WTC11 (cell line): ENCODE measurements around the gene HOXD13. TPM values are rescaled to one million over a fixed set of nuclear protein-coding genes. Genes with fewer than 3 reads are reported as not detected.

Experiments used
- ATAC-seq: fragments of 200-7000 bp; cut with Tn5 transposase; 2 replicates; pipeline ENCODE4 v1.10.0; 2021; ENCODE audit warnings: mild to moderate bottlenecking, moderate library complexity
- CTCF ChIA-PET: fragments of 300-600 bp; sonication (Branson Sonifier 250); formaldehyde crosslinking; loops from one replicate; lab custom pipeline; 2021; ENCODE audit warnings: antibody characterized with exemption; lab: Charles Lee
- POLR2A ChIA-PET: fragments of 350-600 bp; sonication (Branson Sonifier 250); formaldehyde crosslinking; loops from one replicate; lab custom pipeline; 2021; ENCODE audit warnings: antibody characterized with exemption; lab: Charles Lee
- DNase-seq: peaks from one replicate; pipeline ENCODE4 v3.0.0; 2021; ENCODE audit warnings: low spot score
- H3K27ac Mint-ChIP-seq: 2 replicates; pipeline ENCODE4 v1.8.0; 2021; ENCODE audit warnings: mixed read lengths
- H3K27me3 Mint-ChIP-seq: 2 replicates; pipeline ENCODE4 v1.8.0; 2021; ENCODE audit warnings: low read depth, mild to moderate bottlenecking, moderate library complexity, mixed read lengths
- H3K36me3 Mint-ChIP-seq: 2 replicates; pipeline ENCODE4 v1.8.0; 2021; ENCODE audit warnings: mixed read lengths
- H3K4me1 Mint-ChIP-seq: 2 replicates; pipeline ENCODE4 v1.8.0; 2022; ENCODE audit warnings: mixed read lengths
- H3K4me3 Mint-ChIP-seq: 2 replicates; pipeline ENCODE4 v1.8.0; 2021; ENCODE audit warnings: mild to moderate bottlenecking, moderate library complexity, mixed read lengths
- H3K9me3 Mint-ChIP-seq: 2 replicates; pipeline ENCODE4 v1.8.0; 2021; ENCODE audit warnings: mixed read lengths
- ARID4B ChIP-seq: sonication (generic); formaldehyde crosslinking; IDR thresholded peaks from 2 replicates; pipeline ENCODE4 v1.8.0; 2023; ENCODE audit warnings: missing genetic modification reagents, mild to moderate bottlenecking, borderline replicate concordance
- ATF3 ChIP-seq: sonication (generic); formaldehyde crosslinking; conservative IDR thresholded peaks from 2 replicates; pipeline ENCODE4 v1.8.1; 2022; ENCODE audit warnings: mild to moderate bottlenecking, missing genetic modification reagents
- ELF4 ChIP-seq: sonication (generic); formaldehyde crosslinking; IDR thresholded peaks from 2 replicates; pipeline ENCODE4 v1.8.1; 2022; ENCODE audit warnings: low read depth, mild to moderate bottlenecking, moderate library complexity, missing genetic modification reagents
- NFE2L1 ChIP-seq: sonication (generic); formaldehyde crosslinking; IDR thresholded peaks from 2 replicates; pipeline ENCODE4 v1.8.1; 2023; ENCODE audit warnings: missing genetic modification reagents
- SMAD4 ChIP-seq: sonication (generic); formaldehyde crosslinking; IDR thresholded peaks from 2 replicates; pipeline ENCODE4 v1.8.0; 2022; ENCODE audit warnings: mild to moderate bottlenecking, missing genetic modification reagents
- TP53 ChIP-seq: sonication (generic); formaldehyde crosslinking; IDR thresholded peaks from 2 replicates; pipeline ENCODE4 v1.8.1; 2023; ENCODE audit warnings: mild to moderate bottlenecking, missing genetic modification reagents
- ZNF263 ChIP-seq: sonication (generic); formaldehyde crosslinking; IDR thresholded peaks from 2 replicates; pipeline ENCODE4 v1.8.1; 2022; ENCODE audit warnings: low read depth, mild to moderate bottlenecking, moderate library complexity, missing genetic modification reagents
- ZNF281 ChIP-seq: sonication (generic); formaldehyde crosslinking; IDR thresholded peaks from 2 replicates; pipeline ENCODE4 v1.8.0; 2023; ENCODE audit warnings: mild to moderate bottlenecking, missing genetic modification reagents
- ZSCAN18 ChIP-seq: fragments of 250-450 bp; sonication (Bioruptor Pico); IDR thresholded peaks from 2 replicates; pipeline ENCODE4 v2.1.2; 2022; ENCODE audit warnings: mild to moderate bottlenecking, moderate library complexity
- total RNA-seq: library from RNA; stranded (reverse); gene quantifications from 3 replicates; pipeline ENCODE4 v1.2.3, GENCODE V29; 2021
- TF ChIP-seq, protein P1 (sequence below): fragments of 250-450 bp; sonication (Bioruptor Pico); IDR thresholded peaks from 2 replicates; pipeline ENCODE4 v1.9.0; 2021; ENCODE audit warnings: mild to moderate bottlenecking, borderline replicate concordance
- TF ChIP-seq, protein P2 (sequence below): sonication (generic); formaldehyde crosslinking; IDR thresholded peaks from 2 replicates; pipeline ENCODE4 v1.8.1; 2023; ENCODE audit warnings: mild to moderate bottlenecking, missing genetic modification reagents

The HOXD13 gene
- total RNA-seq, 1 experiment from 2014 or later: not detected

DNA sequence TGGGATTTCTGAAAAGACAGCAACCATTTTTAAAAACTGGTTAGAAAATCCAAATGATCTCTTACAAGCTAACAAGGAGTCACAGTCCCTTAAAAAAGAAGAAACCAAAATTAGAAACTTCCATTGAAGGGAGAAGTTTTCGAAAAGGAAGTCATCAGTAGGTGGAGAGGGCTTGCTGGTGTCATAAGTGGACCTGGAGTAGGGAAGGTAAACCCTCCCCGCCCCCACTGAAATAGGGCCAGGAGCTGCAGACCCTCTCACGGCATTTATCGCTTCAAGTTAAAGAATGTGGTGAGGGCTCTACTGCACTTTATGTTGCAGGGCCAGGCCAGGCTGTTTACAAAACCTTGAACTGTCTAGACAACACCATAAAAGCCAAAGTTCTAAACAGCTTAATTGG lies 17.4 kb downstream of the HOXD13 start:
- Mint-ChIP-seq H3K27me3 (peaks cover 98% of the 10 kb centered on the region), H3K4me1 (peaks cover 39% of the 10 kb centered on the region), H3K36me3 (0 out of 2 replicates have a peak, but pooled peaks cover 4% of the 10 kb centered on the region), H3K9me3 (no peaks in the 10 kb centered on the region), H3K27ac (no peak overlapping the region), H3K4me3 (no peak overlapping the region)
- no peak for ATAC-seq
- CTCF ChIA-PET: interaction anchor here (2.2 kb wide), 1 partner anchor 11 kb away, joined by 15 read pairs; the partner anchor contains the start of gene HOXD9
- TF ChIP-seq, protein P1, sequence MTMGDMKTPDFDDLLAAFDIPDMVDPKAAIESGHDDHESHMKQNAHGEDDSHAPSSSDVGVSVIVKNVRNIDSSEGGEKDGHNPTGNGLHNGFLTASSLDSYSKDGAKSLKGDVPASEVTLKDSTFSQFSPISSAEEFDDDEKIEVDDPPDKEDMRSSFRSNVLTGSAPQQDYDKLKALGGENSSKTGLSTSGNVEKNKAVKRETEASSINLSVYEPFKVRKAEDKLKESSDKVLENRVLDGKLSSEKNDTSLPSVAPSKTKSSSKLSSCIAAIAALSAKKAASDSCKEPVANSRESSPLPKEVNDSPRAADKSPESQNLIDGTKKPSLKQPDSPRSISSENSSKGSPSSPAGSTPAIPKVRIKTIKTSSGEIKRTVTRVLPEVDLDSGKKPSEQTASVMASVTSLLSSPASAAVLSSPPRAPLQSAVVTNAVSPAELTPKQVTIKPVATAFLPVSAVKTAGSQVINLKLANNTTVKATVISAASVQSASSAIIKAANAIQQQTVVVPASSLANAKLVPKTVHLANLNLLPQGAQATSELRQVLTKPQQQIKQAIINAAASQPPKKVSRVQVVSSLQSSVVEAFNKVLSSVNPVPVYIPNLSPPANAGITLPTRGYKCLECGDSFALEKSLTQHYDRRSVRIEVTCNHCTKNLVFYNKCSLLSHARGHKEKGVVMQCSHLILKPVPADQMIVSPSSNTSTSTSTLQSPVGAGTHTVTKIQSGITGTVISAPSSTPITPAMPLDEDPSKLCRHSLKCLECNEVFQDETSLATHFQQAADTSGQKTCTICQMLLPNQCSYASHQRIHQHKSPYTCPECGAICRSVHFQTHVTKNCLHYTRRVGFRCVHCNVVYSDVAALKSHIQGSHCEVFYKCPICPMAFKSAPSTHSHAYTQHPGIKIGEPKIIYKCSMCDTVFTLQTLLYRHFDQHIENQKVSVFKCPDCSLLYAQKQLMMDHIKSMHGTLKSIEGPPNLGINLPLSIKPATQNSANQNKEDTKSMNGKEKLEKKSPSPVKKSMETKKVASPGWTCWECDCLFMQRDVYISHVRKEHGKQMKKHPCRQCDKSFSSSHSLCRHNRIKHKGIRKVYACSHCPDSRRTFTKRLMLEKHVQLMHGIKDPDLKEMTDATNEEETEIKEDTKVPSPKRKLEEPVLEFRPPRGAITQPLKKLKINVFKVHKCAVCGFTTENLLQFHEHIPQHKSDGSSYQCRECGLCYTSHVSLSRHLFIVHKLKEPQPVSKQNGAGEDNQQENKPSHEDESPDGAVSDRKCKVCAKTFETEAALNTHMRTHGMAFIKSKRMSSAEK: no peak
- TF ChIP-seq ZNF281 (CRISPR knock-in tag): no peak
- no peak for TF ChIP-seq ARID4B (CRISPR knock-in tag)
- no peak for TF ChIP-seq NFE2L1 (CRISPR knock-in tag)
- no peak for TF ChIP-seq ZSCAN18 (CRISPR knock-in tag)
- no peak for TF ChIP-seq TP53
- TF ChIP-seq ELF4: no peak
- TF ChIP-seq ZNF263 (CRISPR knock-in tag): no peak
- no peak for TF ChIP-seq ATF3 (CRISPR knock-in tag)
- TF ChIP-seq SMAD4: no peak
- TF ChIP-seq, protein P2, sequence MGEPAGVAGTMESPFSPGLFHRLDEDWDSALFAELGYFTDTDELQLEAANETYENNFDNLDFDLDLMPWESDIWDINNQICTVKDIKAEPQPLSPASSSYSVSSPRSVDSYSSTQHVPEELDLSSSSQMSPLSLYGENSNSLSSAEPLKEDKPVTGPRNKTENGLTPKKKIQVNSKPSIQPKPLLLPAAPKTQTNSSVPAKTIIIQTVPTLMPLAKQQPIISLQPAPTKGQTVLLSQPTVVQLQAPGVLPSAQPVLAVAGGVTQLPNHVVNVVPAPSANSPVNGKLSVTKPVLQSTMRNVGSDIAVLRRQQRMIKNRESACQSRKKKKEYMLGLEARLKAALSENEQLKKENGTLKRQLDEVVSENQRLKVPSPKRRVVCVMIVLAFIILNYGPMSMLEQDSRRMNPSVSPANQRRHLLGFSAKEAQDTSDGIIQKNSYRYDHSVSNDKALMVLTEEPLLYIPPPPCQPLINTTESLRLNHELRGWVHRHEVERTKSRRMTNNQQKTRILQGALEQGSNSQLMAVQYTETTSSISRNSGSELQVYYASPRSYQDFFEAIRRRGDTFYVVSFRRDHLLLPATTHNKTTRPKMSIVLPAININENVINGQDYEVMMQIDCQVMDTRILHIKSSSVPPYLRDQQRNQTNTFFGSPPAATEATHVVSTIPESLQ (CRISPR knock-in tag): no peak
- POLR2A ChIA-PET: no interaction called here
- DNase-seq: no peak
